HepG2 (cell line): Measurements from ENCODE around the gene PCDHGB1. TPM values are rescaled to one million over a fixed set of nuclear protein-coding genes. Genes with fewer than 3 reads are reported as not detected.

Source experiments
- ARNT2 ChIP-seq: sonication (generic); formaldehyde crosslinking; IDR thresholded peaks from 2 replicates; pipeline ENCODE4 v1.8.0; 2022; ENCODE audit warnings: mild to moderate bottlenecking, low read depth, missing genetic modification reagents, moderate library complexity
- DR1 ChIP-seq: sonication (generic); formaldehyde crosslinking; IDR thresholded peaks from 2 replicates; pipeline ENCODE4 v1.8.0; 2021; ENCODE audit warnings: mild to moderate bottlenecking, missing genetic modification reagents, inconsistent platforms
- EP300 ChIP-seq, 3 experiments: sonication (generic) in 1 of 3; formaldehyde crosslinking in 1 of 3; IDR thresholded peaks; 2 replicates each; pipeline versions ENCODE4 v1.5.1 to v1.6.1; 2011 to 2020; ENCODE audit warnings: low read depth in 2 of 3, low read length in 2 of 3, borderline replicate concordance in 1 of 3, improper control_type of control experiment in 1 of 3, mild to moderate bottlenecking in 1 of 3, missing genetic modification reagents in 1 of 3, moderate library complexity in 1 of 3
- FOXJ3 ChIP-seq: sonication (generic); formaldehyde crosslinking; IDR thresholded peaks from 2 replicates; pipeline ENCODE4 v1.4.0; 2020; ENCODE audit warnings: missing genetic modification reagents, mild to moderate bottlenecking, borderline replicate concordance
- MED13 ChIP-seq: sonication (generic); formaldehyde crosslinking; IDR thresholded peaks from 2 replicates; pipeline ENCODE4 v1.5.0; 2020; ENCODE audit warnings: missing genetic modification reagents
- MIER3 ChIP-seq: IDR thresholded peaks from 2 replicates; pipeline ENCODE4 v1.6.1; 2016; ENCODE audit warnings: missing compliant biosample characterization, borderline replicate concordance
- REXO4 ChIP-seq: sonication (generic); formaldehyde crosslinking; IDR thresholded peaks from 2 replicates; pipeline ENCODE4 v1.8.0; 2022; ENCODE audit warnings: missing genetic modification reagents, mild to moderate bottlenecking, borderline replicate concordance
- SALL1 ChIP-seq: sonication (generic); formaldehyde crosslinking; IDR thresholded peaks from 2 replicates; pipeline ENCODE4 v1.8.0; 2022; ENCODE audit warnings: mild to moderate bottlenecking, missing genetic modification reagents
- SP1 ChIP-seq, 2 experiments: fragments of 450-650 bp in 1 of 2; sonication (generic) in 1 of 2; formaldehyde crosslinking in 1 of 2; IDR thresholded peaks; 2 replicates each; pipeline versions ENCODE4 v1.4.0 to v1.6.1; 2016 to 2020; ENCODE audit warnings: missing genetic modification reagents in 1 of 2
- TOE1 ChIP-seq: sonication (generic); formaldehyde crosslinking; IDR thresholded peaks from 2 replicates; pipeline ENCODE4 v1.4.0; 2020; ENCODE audit warnings: mild to moderate bottlenecking, missing genetic modification reagents
- XBP1 ChIP-seq: sonication (generic); formaldehyde crosslinking; IDR thresholded peaks from 2 replicates; pipeline ENCODE4 v1.5.0; 2020; ENCODE audit warnings: missing genetic modification reagents
- ZNF225 ChIP-seq: sonication (generic); formaldehyde crosslinking; IDR thresholded peaks from 2 replicates; pipeline ENCODE4 v1.4.0; 2020; ENCODE audit warnings: mild to moderate bottlenecking, missing genetic modification reagents
- ZNF335 ChIP-seq: sonication (generic); formaldehyde crosslinking; IDR thresholded peaks from 2 replicates; pipeline ENCODE4 v1.4.0; 2020; ENCODE audit warnings: missing genetic modification reagents
- ZNF484 ChIP-seq: sonication (generic); formaldehyde crosslinking; IDR thresholded peaks from 2 replicates; pipeline ENCODE4 v1.5.1; 2020; ENCODE audit warnings: mild to moderate bottlenecking, low read depth, missing genetic modification reagents, borderline replicate concordance
- ZNF644 ChIP-seq: IDR thresholded peaks from 2 replicates; pipeline ENCODE4 v1.6.1; 2016; ENCODE audit warnings: low read depth
- ZNF773 ChIP-seq: sonication (generic); formaldehyde crosslinking; IDR thresholded peaks from 2 replicates; pipeline ENCODE4 v1.4.0; 2020; ENCODE audit warnings: missing genetic modification reagents, borderline replicate concordance
- ZNF781 ChIP-seq: sonication (generic); formaldehyde crosslinking; IDR thresholded peaks from 2 replicates; pipeline ENCODE4 v1.5.1; 2020; ENCODE audit warnings: borderline replicate concordance, mild to moderate bottlenecking, missing genetic modification reagents; ENCODE audit errors: not compliant biosample characterization
- polyA plus RNA-seq, 8 experiments: library from polyadenylated mRNA; depleted of rRNA in 3 of 8; stranded (reverse) in 7 of 8; unstranded in 1 of 8; fragments of >200 nt; fragmentation: Illumina TruSeq in 4 of 8; extraction: Trizol in 4 of 8; gene quantifications; 2 replicates each; pipeline versions ENCODE4 v1.2.1 to v1.2.3, GENCODE V29; 2011 to 2016; ENCODE audit warnings: low read depth in 4 of 8, missing spikeins in 1 of 8, mixed read lengths in 1 of 8; ENCODE audit not compliant: insufficient read depth in 1 of 8
- total RNA-seq, 5 experiments: library from RNA; depleted of rRNA; stranded (reverse); fragments of >200 nt; fragmentation: Illumina TruSeq; extraction: Trizol; gene quantifications; 2 replicates each; pipeline ENCODE4 v1.2.3, GENCODE V29; 2016; ENCODE audit warnings: low read depth in 1 of 5
- TF ChIP-seq, protein P1 (sequence below): sonication (generic); formaldehyde crosslinking; IDR thresholded peaks from 2 replicates; pipeline ENCODE4 v1.8.0; 2022; ENCODE audit warnings: mild to moderate bottlenecking, missing genetic modification reagents, borderline replicate concordance
- TF ChIP-seq, protein P2 (sequence below): sonication (generic); formaldehyde crosslinking; IDR thresholded peaks from 2 replicates; pipeline ENCODE4 v1.4.0; 2020; ENCODE audit warnings: missing genetic modification reagents
- TF ChIP-seq, protein P3 (sequence below): sonication (generic); formaldehyde crosslinking; conservative IDR thresholded peaks from 2 replicates; pipeline ENCODE4 v1.4.0; 2020; ENCODE audit warnings: missing genetic modification reagents

PCDHGB1 gene
- total and polyA plus RNA-seq, 2 of the 13 experiments (the other 11 are each of a cell fraction or from before 2014, with no cell fraction given), result 1.0 to 2.6 TPM

DNA sequence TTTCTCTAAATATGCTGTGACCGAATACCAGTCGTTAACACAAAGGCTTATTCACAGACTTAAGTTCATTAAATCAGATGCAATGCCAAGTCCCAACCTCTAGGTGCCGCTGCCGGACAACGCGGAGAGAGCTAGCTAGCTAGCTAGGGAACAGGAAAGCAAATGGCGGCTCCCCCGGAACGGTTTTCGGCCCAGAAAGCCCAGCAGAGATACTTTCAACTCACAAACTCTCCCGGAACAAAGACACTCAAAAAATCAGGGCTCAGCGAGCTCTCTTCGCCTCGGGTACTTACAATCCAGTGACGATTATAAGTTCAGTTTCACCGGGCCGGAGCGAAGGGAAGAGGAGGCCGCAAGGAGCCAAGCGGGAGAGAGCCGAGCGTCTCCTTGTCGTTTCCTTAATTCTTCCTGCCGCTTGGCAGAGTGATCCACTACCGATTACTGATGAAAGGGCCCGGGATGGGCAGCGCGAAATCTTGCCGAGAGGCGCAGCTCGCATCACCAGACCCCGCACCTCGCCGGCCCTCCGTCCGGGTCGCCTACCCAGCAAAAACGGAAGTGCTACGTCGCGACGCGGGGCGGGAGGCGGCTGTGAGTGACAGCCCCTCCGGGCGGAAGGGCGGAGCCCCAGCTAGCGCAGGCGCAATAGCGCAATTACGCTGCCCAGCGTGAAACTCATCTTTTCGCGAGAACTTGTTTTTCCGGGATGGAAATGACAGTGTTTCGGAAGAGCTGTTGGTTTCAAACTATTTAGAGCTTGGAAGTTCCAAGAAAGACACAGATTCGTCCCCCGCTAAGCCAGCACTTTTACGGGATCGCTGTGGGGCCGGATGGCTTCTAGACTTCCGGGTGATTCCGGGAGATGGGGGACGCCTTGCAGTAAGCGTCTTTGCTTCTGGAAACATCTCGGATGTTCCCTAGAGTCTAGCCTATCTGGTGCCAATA, 29.4 kb upstream of the PCDHGB1 start, which contains the start of gene TAF7 (continued):
- peak; percentile 87 for TF ChIP-seq SALL1 (CRISPR knock-in tag)
- no peak for TF ChIP-seq SP1 (IDR thresholded peaks at IDR 0.05)
- peak; percentile 66; the same call in 1 of the 2 replicates for TF ChIP-seq SP1 (CRISPR knock-in tag; IDR thresholded peaks at IDR 0.05)
- 0 out of 2 replicates have a peak, but pooled peaks have one; percentile 59 for TF ChIP-seq ZNF644
- TF ChIP-seq EP300 (IDR thresholded peaks at IDR 0.05; ENCODE audit: low read depth in 2 of 2, low read length in 2 of 2), result no peak
- no peak for TF ChIP-seq EP300 (CRISPR knock-in tag; IDR thresholded peaks at IDR 0.05; ENCODE audit: borderline replicate concordance)
- TF ChIP-seq MIER3, result peak; percentile 36; the same call in 1 of the 2 replicates
- no peak for TF ChIP-seq TOE1 (CRISPR knock-in tag)
- TF ChIP-seq DR1, result peak; percentile 52; the same call in 1 of the 2 replicates
- no peak for TF ChIP-seq REXO4 (CRISPR knock-in tag)
- TF ChIP-seq ZNF225 (CRISPR knock-in tag), result peak; percentile 67; the same call in 1 of the 2 replicates
- peak; percentile 52; the same call in 1 of the 2 replicates for TF ChIP-seq XBP1 (CRISPR knock-in tag)
- TF ChIP-seq, protein P1, sequence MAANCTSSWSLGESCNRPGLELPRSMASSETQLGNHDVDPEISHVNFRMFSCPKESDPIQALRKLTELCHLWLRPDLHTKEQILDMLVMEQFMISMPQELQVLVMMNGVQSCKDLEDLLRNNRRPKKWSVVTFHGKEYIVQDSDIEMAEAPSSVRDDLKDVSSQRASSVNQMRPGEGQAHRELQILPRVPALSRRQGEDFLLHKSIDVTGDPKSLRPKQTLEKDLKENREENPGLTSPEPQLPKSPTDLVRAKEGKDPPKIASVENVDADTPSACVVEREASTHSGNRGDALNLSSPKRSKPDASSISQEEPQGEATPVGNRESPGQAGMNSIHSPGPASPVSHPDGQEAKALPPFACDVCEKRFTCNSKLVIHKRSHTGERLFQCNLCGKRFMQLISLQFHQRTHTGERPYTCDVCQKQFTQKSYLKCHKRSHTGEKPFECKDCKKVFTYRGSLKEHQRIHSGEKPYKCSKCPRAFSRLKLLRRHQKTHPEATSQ, result peak; percentile 14; the same call in 1 of the 2 replicates
- peak; percentile 66; the same call in 1 of the 2 replicates for TF ChIP-seq ZNF773
- TF ChIP-seq ZNF484 (CRISPR knock-in tag), result no peak
- TF ChIP-seq FOXJ3 (CRISPR knock-in tag), result peak; percentile 37; the same call in 1 of the 2 replicates
- TF ChIP-seq, protein P2, sequence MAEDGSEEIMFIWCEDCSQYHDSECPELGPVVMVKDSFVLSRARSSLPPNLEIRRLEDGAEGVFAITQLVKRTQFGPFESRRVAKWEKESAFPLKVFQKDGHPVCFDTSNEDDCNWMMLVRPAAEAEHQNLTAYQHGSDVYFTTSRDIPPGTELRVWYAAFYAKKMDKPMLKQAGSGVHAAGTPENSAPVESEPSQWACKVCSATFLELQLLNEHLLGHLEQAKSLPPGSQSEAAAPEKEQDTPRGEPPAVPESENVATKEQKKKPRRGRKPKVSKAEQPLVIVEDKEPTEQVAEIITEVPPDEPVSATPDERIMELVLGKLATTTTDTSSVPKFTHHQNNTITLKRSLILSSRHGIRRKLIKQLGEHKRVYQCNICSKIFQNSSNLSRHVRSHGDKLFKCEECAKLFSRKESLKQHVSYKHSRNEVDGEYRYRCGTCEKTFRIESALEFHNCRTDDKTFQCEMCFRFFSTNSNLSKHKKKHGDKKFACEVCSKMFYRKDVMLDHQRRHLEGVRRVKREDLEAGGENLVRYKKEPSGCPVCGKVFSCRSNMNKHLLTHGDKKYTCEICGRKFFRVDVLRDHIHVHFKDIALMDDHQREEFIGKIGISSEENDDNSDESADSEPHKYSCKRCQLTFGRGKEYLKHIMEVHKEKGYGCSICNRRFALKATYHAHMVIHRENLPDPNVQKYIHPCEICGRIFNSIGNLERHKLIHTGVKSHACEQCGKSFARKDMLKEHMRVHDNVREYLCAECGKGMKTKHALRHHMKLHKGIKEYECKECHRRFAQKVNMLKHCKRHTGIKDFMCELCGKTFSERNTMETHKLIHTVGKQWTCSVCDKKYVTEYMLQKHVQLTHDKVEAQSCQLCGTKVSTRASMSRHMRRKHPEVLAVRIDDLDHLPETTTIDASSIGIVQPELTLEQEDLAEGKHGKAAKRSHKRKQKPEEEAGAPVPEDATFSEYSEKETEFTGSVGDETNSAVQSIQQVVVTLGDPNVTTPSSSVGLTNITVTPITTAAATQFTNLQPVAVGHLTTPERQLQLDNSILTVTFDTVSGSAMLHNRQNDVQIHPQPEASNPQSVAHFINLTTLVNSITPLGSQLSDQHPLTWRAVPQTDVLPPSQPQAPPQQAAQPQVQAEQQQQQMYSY (CRISPR knock-in tag), result no peak
- peak; percentile 81 for TF ChIP-seq ARNT2 (CRISPR knock-in tag)
- TF ChIP-seq MED13, result no peak
- peak; percentile 88 for TF ChIP-seq ZNF781
- TF ChIP-seq, protein P3, sequence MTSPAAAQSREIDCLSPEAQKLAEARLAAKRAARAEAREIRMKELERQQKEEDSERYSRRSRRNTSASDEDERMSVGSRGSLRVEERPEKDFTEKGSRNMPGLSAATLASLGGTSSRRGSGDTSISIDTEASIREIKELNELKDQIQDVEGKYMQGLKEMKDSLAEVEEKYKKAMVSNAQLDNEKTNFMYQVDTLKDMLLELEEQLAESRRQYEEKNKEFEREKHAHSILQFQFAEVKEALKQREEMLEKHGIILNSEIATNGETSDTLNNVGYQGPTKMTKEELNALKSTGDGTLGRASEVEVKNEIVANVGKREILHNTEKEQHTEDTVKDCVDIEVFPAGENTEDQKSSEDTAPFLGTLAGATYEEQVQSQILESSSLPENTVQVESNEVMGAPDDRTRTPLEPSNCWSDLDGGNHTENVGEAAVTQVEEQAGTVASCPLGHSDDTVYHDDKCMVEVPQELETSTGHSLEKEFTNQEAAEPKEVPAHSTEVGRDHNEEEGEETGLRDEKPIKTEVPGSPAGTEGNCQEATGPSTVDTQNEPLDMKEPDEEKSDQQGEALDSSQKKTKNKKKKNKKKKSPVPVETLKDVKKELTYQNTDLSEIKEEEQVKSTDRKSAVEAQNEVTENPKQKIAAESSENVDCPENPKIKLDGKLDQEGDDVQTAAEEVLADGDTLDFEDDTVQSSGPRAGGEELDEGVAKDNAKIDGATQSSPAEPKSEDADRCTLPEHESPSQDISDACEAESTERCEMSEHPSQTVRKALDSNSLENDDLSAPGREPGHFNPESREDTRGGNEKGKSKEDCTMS, result no peak
- TF ChIP-seq ZNF335, result 0 out of 2 replicates have a peak, but pooled peaks have one; percentile 23
